HG02885 (cell line): ENCODE results near the gene ENDOV.

ENCODE experiments used
- ATAC-seq: cut with Tn5 transposase; IDR thresholded peaks from one replicate; pipeline ENCODE4 v1.9.1; 2021; ENCODE audit warnings: mild to moderate bottlenecking; ENCODE audit not compliant: unreplicated experiment, poor library complexity

ENDOV gene

GRCh38 chr17:80477647-80478478 lies 62.9 kb downstream of the ENDOV start:
- no peak for ATAC-seq

- no peak for ATAC-seq
These were observed 63.7 kb downstream of the ENDOV start for GRCh38 chr17:80478487-80479245.

- no peak for ATAC-seq
These were observed 64.2 kb downstream of the ENDOV start for GRCh38 chr17:80479246-80479566.

GRCh38 chr17:80480248-80480647 lies 65.3 kb downstream of the ENDOV start:
- no peak for ATAC-seq

- ATAC-seq: no peak
These were observed 66.5 kb downstream of the ENDOV start for GRCh38 chr17:80481284-80482057.

- no peak for ATAC-seq
These were observed 67.0 kb downstream of the ENDOV start for GRCh38 chr17:80482058-80482318.

- no peak for ATAC-seq
These were observed 67.8 kb downstream of the ENDOV start for GRCh38 chr17:80482555-80483308.

- no peak for ATAC-seq
These were observed 70.9 kb downstream of the ENDOV start for GRCh38 chr17:80485846-80486245.

- no peak for ATAC-seq
These were observed 71.7 kb downstream of the ENDOV start for GRCh38 chr17:80486692-80487091.

- ATAC-seq: no peak
These were observed 72.5 kb downstream of the ENDOV start for GRCh38 chr17:80487511-80487910.
